MM.1S (cell line): Measurements from ENCODE around the gene SCGB1C2.

Source experiments
- DNase-seq: peaks from one replicate; pipeline ENCODE4 v3.0.0-alpha.2; 2015
- H2AFZ ChIP-seq: fragments of 300-600 bp; sonication (generic); 2 replicates; pipeline ENCODE4 v1.6.0; 2016; ENCODE audit warnings: antibody characterized with exemption, low read length
- H3F3A ChIP-seq: fragments of 300-600 bp; sonication (generic); 2 replicates; pipeline ENCODE4 v1.6.1; 2016; ENCODE audit warnings: mild to moderate bottlenecking, antibody characterized with exemption, low read length, moderate library complexity, mixed read lengths; ENCODE audit not compliant: insufficient read depth
- H3K27ac ChIP-seq: fragments of 300-600 bp; sonication (generic); 2 replicates; pipeline ENCODE4 v1.5.1; 2016; ENCODE audit warnings: mild to moderate bottlenecking, low read length
- H3K27me3 ChIP-seq: fragments of 300-600 bp; sonication (generic); replicated peaks from 2 replicates; pipeline ENCODE4 v1.6.0; 2016; ENCODE audit warnings: low read length; ENCODE audit not compliant: insufficient read depth
- H3K36me3 ChIP-seq: fragments of 300-600 bp; sonication (generic); replicated peaks from 2 replicates; pipeline ENCODE4 v1.6.1; 2016; ENCODE audit warnings: mild to moderate bottlenecking, low read length, mixed read lengths; ENCODE audit not compliant: insufficient read depth
- H3K4me1 ChIP-seq: fragments of 300-600 bp; sonication (generic); 2 replicates; pipeline ENCODE4 v1.6.1; 2016; ENCODE audit warnings: low read length, mixed read lengths
- H3K4me2 ChIP-seq: fragments of 300-600 bp; sonication (generic); 2 replicates; pipeline ENCODE4 v1.6.0; 2016; ENCODE audit warnings: low read depth, low read length
- H3K4me3 ChIP-seq: fragments of 300-600 bp; sonication (generic); 2 replicates; pipeline ENCODE4 v1.5.1; 2016; ENCODE audit warnings: low read length, mixed read lengths
- H3K79me2 ChIP-seq: fragments of 300-600 bp; sonication (generic); 2 replicates; pipeline ENCODE4 v1.6.1; 2016; ENCODE audit warnings: mixed run types, low read length, mixed read lengths
- H3K9ac ChIP-seq: fragments of 300-600 bp; sonication (generic); 2 replicates; pipeline ENCODE4 v1.6.1; 2016; ENCODE audit warnings: low read length, mixed read lengths
- H3K9me2 ChIP-seq: fragments of 300-600 bp; sonication (generic); replicated peaks from 2 replicates; pipeline ENCODE4 v1.6.1; 2016; ENCODE audit warnings: mild to moderate bottlenecking, low read length, mixed read lengths; ENCODE audit not compliant: insufficient read depth
- H3K9me3 ChIP-seq: fragments of 300-600 bp; sonication (generic); replicated peaks from 2 replicates; pipeline ENCODE4 v1.6.1; 2016; ENCODE audit warnings: mild to moderate bottlenecking, low read length, mixed read lengths; ENCODE audit not compliant: insufficient read depth
- H4K20me1 ChIP-seq: fragments of 300-600 bp; sonication (generic); 2 replicates; pipeline ENCODE4 v1.6.1; 2016; ENCODE audit warnings: mild to moderate bottlenecking, low read length, moderate library complexity, mixed read lengths; ENCODE audit not compliant: insufficient read depth
- CTCF ChIP-seq: fragments of 300-600 bp; sonication (generic); IDR thresholded peaks from 2 replicates; pipeline ENCODE4 v1.5.1; 2016; ENCODE audit warnings: antibody characterized with exemption, low read length, mixed read lengths
- EZH2 ChIP-seq: fragments of 300-600 bp; sonication (generic); optimal IDR thresholded peaks from 2 replicates; pipeline ENCODE3; 2017; ENCODE audit warnings: low read depth, mild to moderate bottlenecking, antibody characterized with exemption, low read length, mixed read lengths
- EZH2phosphoT487 ChIP-seq: fragments of 300-600 bp; sonication (generic); IDR thresholded peaks from 2 replicates; pipeline ENCODE4 v1.6.1; 2018; ENCODE audit warnings: antibody characterized with exemption, low read length

The SCGB1C2 gene

DNA sequence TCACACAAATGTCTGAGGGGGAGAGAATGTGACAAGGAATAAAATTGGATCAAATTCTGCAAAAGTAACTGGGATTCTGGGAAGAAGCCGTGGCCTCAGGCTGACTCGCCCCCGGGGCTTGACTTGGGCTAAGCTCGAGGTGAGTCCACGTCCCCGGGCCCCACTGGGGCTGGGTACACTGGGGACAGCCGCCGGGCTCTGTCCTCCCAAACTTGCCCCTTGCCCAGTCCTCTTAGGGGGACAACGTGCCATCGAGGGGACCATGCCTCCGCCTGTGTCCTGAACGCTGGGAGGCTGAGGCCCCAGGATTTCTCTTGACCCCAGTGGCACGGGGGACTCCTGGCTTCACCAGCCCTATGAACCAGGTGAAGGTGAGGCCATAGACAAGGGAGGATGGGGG is 23.0 kb downstream of the SCGB1C2 start:
- no peaks in the 10 kb centered on the region for H4K20me1 ChIP-seq
- H3K4me2 ChIP-seq, result no peak overlapping the region
- H3K4me3 ChIP-seq, result no peak overlapping the region
- no peaks in the 10 kb centered on the region for H3K79me2 ChIP-seq
- no peaks in the 10 kb centered on the region for H3K36me3 ChIP-seq
- no peaks in the 10 kb centered on the region for H3K9me3 ChIP-seq
- no peak overlapping the region for H2AFZ ChIP-seq
- no peaks in the 10 kb centered on the region for H3F3A ChIP-seq
- H3K9ac ChIP-seq, result no peak overlapping the region
- no peaks in the 10 kb centered on the region for H3K4me1 ChIP-seq
- DNase-seq, result no peak
- peaks cover 100% of the 10 kb centered on the region for H3K27me3 ChIP-seq
- no peak overlapping the region for H3K27ac ChIP-seq
- TF ChIP-seq CTCF (no peak), EZH2 (no peak), EZH2phosphoT487 (no peak)
- H3K9me2 ChIP-seq, result no peaks in the 10 kb centered on the region

DNA sequence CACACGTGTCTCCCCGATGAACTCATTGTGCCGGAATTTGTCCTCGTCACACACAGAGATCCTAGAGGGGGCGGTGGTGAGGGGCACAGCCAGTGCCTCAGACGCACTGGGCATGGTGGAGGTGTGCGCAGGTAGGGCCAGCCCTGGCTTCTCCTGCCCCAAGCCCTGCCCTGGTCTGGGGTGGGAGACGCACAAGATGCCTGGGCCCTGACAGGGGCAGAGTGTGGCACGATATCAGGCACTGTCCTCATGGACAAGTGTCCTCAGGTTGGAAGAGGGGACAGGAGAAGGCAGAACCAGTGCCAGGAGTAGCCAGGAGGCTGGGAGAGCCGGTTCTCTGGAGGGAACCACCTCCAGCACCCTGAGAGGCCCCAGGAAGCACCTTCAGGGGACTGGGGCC is 24.1 kb downstream of the SCGB1C2 start:
- Histone ChIP-seq H3K9me3 (no peaks in the 10 kb centered on the region), H3K9ac (no peak overlapping the region), H3K9me2 (no peaks in the 10 kb centered on the region), H3K27ac (no peak overlapping the region), H3K27me3 (peaks cover 100% of the 10 kb centered on the region), H3K4me3 (no peak overlapping the region), H3K4me1 (no peaks in the 10 kb centered on the region), H3K36me3 (no peaks in the 10 kb centered on the region), H3F3A (no peaks in the 10 kb centered on the region), H3K4me2 (no peak overlapping the region), H2AFZ (no peak overlapping the region), H4K20me1 (no peaks in the 10 kb centered on the region), H3K79me2 (no peaks in the 10 kb centered on the region)
- DNase-seq, result no peak
- TF ChIP-seq EZH2phosphoT487, result no peak
- no peak for TF ChIP-seq CTCF
- no peak for TF ChIP-seq EZH2

DNA sequence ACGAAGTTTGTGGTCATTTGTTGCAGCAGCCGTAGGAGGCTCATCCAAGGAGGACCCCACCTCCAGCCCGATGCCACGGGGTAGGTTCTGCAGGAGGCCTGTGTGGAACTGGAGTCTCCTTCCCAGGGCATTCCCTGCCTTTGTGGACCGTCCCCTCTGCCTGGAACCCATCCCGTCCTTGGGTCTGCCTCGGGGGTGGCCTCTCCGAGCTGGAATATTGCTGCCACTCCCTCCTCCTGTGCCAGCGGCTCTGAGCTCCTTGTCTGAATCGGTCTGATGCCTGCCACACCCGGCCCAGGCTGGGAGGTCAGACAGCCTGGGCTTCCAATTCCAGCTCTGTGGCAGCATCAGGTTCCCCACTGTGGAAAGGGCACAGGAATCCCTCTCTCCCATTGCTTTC is 25.3 kb downstream of the SCGB1C2 start:
- no peaks in the 10 kb centered on the region for H4K20me1 ChIP-seq
- peaks cover 88% of the 10 kb centered on the region for H3K27me3 ChIP-seq
- no peak overlapping the region for H3K4me2 ChIP-seq
- H2AFZ ChIP-seq, result no peak overlapping the region
- TF ChIP-seq EZH2 (no peak), CTCF (no peak), EZH2phosphoT487 (no peak)
- no peak overlapping the region for H3K9ac ChIP-seq
- H3K4me3 ChIP-seq, result no peak overlapping the region
- no peaks in the 10 kb centered on the region for H3F3A ChIP-seq
- H3K79me2 ChIP-seq, result no peaks in the 10 kb centered on the region
- H3K9me2 ChIP-seq, result no peaks in the 10 kb centered on the region
- no peaks in the 10 kb centered on the region for H3K36me3 ChIP-seq
- no peaks in the 10 kb centered on the region for H3K4me1 ChIP-seq
- DNase-seq, result no peak
- H3K9me3 ChIP-seq, result no peaks in the 10 kb centered on the region
- H3K27ac ChIP-seq, result no peak overlapping the region
